HS-27A (cell line): ENCODE results near the gene MBP.
A peak's percentile ranks its signal among the peaks of the same experiment; 100 is the strongest.

Source experiments
- DNase-seq: peaks from one replicate; pipeline ENCODE4 v3.0.0-alpha.2; 2012; ENCODE audit warnings: low read depth, missing footprints

MBP gene

GRCh38 chr18:77065221-77065981 is 67.2 kb downstream of the MBP start:
- DNase-seq, result no peak

- DNase-seq, result no peak
Measured at GRCh38 chr18:77063260-77063659, 69.3 kb downstream of the MBP start.

GRCh38 chr18:77062518-77063003 is 70.0 kb downstream of the MBP start:
- no peak for DNase-seq

GRCh38 chr18:77061946-77062517 is 70.6 kb downstream of the MBP start:
- DNase-seq, result no peak

GRCh38 chr18:77061281-77061945 is 71.2 kb downstream of the MBP start:
- DNase-seq, result no peak

- no peak for DNase-seq
Measured at GRCh38 chr18:77060151-77060550, 72.4 kb downstream of the MBP start.

- DNase-seq, result no peak
Measured at GRCh38 chr18:77059294-77059916, 73.2 kb downstream of the MBP start.

GRCh38 chr18:77058290-77058835 is 74.2 kb downstream of the MBP start:
- no peak for DNase-seq

GRCh38 chr18:77057006-77057395 is 75.6 kb downstream of the MBP start:
- no peak for DNase-seq

GRCh38 chr18:77056344-77057005 is 76.1 kb downstream of the MBP start:
- DNase-seq, result no peak

GRCh38 chr18:77055429-77056300 is 76.9 kb downstream of the MBP start:
- DNase-seq, result no peak

- peak; percentile 81 for DNase-seq
Measured at GRCh38 chr18:77054606-77055428, 77.8 kb downstream of the MBP start.

- DNase-seq, result no peak
Measured at GRCh38 chr18:77054288-77054605, 78.3 kb downstream of the MBP start.

- DNase-seq, result no peak
Measured at GRCh38 chr18:77053616-77054287, 78.8 kb downstream of the MBP start.

GRCh38 chr18:77052983-77053309 is 79.6 kb downstream of the MBP start:
- no peak for DNase-seq

- no peak for DNase-seq
Measured at GRCh38 chr18:77052297-77052982, 80.1 kb downstream of the MBP start.

- DNase-seq, result no peak
Measured at GRCh38 chr18:77051581-77052296, 80.8 kb downstream of the MBP start.

GRCh38 chr18:77049938-77050337 is 82.6 kb downstream of the MBP start:
- DNase-seq, result no peak
